CMK (cell line): ENCODE results near the gene PSD4.
"Not testable (repeated sequence)": the region's sequence is repeated elsewhere in the genome, so short reads cannot be mapped to it uniquely, and the experiment has no call there.

Experiments
- DNase-seq: peaks from one replicate; pipeline ENCODE4 v3.0.0-alpha.2; 2010; ENCODE audit warnings: low read depth

PSD4 gene

DNA sequence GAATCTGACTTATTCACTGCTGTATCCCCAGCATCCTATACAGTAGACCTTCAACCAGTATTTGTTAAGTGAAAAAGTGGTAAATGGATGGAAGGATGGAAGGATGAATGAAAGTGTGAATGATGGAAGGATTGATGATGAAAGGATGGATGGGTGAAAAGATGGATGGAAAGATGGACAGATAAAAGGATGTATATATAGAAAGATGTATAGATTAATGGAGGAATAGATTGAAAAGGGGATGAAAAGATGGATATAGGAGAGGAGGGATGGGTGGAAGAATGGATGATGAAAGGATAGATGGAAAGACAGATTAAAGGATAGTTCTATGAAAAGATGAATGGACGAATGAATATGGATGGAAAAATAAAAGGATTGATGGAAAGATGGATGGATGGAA lies 50.0 kb downstream of the PSD4 start:
- no peak for DNase-seq

DNA sequence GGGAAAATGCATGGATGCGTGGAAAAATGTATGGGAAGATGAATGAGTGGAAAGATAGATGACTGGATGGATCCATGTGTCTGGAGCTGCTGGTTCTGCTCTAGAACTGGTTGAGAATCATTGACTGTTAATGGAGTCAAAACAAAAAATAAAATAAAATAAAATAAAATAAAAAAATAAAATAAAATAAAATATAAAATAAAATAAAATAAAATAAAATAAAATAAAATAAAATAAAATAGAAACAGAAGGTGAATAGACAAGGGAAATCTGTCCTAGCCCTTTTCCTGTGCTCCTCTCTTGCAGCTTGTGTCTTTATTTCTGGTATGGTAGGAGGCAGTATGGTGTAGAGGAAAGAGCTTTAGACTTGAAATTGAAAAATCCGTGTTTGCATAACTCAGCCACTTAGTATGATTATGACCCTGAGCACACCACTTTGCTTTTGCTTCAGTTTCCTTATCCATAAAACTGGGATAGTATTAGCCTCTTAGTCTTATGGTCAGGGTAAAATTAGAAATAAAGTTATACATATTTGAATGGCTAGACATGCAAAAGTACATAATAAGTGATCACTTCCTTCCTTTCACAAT lies 51.0 kb downstream of the PSD4 start:
- DNase-seq: no peak

DNA sequence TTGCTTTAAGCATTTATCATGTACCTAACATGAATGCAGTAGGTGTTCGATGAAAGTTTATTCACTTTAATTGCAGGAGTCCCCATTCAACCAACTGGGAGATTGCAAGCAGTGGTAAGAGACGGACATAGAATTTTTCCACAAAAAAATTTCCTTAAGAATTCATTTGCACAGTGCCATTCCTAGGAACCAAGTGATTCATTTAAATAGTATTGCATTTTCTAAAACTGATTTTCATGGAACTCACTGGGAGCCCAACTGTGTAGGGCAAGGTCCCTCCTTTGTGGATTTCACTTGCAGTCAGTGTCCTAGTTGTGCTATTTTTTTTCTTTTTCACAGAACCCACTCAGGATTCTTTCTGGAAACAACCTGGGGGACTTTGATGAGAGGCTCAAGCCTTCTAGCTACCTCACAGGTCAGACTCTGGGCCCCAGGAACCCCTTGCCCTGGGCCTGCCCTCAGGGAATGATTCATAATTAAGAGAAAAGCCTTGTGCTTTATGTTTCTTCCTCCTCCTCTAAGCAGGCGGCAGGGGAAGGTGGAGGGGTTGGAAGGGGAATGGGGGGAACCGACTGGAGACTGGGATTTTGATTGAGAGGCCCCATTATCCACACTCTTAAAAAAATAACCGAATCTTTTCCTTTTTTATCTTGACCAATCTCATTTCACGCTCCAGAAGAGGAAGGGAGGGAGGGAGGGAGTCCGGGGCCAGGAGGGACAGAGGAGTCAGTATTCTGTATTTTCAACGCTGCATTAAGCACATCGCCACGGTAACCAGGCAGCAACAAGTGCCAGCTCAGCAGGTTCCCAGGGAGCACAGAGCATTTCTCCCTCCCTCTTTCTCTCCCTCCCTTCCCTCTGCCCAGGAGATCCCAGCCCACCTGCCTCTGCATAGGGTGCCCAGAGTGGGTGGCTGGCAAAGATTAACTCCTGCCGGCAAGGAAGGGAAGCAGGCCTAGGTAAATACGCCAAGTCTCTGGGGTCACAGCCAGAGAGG lies 51.8 kb downstream of the PSD4 start:
- no peak for DNase-seq

DNA sequence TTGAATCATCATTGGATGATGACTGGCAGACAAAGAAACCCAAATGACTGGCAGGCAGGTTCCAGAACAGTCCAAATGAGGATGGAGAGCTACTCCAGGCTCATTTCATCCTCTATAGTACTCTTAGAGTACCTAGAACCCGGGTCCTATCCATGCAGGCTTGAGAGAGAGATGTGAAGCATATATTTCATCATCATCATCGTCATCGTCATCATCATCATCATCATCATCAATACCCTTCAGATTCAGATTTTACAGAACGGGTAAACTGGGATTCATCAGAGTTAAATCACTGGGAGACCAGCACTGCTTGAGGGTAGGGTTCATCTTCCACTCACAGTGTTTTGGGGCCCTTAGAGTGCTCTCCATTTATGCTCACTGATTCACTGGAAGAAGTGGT lies 52.7 kb downstream of the PSD4 start:
- DNase-seq: no peak

DNA sequence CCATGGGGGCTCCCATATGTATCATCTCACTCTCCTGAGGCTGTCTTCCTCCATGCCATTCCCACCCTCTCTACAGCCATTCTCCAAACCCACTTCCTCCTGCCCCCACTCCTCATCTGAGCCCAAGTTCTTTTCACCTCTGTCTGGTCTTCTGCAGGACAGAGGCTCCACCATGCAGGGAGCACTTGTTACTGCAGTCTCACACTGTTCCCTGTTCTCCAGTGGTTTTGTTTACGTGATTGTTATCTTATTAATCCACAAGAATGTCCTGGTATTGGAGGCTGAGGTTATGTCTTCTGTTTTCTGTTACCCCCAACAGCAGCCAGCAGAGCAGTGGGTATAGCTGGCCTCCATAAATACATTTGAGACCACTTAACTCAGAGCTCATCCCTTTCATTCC lies 53.5 kb downstream of the PSD4 start:
- DNase-seq: no peak

DNA sequence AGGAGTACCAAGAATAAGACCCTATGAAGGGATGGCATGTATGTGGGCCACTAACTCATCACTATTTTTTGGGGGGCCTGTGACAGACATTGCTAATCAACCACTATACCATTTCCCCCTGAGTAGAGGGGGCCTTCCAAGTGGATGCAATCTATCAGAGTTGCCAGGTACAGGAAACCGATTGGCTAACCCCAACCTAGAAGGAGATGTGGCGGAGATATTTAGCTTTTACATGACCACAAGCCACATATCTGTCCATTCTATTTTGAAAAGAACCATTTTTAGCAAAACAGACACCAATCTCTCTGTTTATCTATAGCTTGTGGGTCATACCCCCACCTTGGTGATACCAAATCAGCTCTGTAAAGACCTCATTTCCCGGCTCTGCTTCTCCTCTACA lies 53.9 kb downstream of the PSD4 start:
- no peak for DNase-seq

DNA sequence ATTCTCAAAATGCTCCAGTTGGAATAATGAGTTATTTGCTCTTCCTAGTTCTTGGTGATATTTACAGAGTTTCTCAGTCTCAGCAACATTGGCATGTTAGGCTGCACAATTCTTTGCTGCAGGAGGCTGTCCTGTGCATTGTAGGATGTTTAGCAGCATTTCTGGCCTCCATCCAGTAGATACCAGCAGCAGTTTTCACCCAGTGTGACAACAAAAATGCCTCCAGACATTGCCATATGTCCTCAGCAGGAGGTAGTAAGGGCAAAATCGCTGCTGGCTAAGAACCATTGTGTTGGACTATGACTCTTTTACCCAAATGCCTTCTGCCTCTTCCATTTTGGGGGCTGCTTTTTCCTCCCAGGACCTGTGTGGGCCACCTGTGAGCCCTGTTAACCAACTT lies 54.6 kb downstream of the PSD4 start:
- DNase-seq: no peak

DNA sequence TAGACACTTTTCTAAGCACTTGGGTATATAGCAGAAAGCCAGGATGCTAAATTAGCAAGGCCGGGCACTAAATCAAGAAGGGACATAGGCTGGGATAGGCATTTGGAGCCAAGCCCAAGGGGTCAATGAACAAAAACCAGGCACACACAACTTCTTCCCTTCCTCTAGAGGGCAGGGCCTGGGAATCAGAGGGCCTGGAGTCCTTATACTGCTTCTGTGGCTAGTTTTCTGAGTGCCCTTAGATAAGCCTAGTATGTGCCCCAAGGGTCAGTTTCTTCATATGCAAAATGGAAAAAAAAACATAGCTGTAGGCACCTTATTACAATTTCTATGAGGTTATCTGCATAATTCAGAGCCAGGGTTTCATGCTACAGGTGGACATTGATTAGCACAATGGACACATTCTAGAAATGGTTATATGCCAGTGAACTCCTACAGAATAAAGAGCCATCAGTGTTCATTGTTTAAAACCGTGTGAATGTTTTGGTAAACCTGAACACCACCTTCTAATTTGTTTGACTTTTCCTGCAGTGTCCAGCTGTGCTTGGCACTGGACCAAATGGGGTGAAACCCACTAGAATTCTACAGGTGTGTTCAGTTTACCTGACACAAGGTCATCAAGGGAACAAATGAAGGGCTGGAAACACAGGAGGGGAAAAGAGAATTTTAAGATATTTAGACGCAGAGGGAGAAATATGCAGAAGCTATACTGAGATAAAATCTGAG lies 55.4 kb downstream of the PSD4 start:
- no peak for DNase-seq

DNA sequence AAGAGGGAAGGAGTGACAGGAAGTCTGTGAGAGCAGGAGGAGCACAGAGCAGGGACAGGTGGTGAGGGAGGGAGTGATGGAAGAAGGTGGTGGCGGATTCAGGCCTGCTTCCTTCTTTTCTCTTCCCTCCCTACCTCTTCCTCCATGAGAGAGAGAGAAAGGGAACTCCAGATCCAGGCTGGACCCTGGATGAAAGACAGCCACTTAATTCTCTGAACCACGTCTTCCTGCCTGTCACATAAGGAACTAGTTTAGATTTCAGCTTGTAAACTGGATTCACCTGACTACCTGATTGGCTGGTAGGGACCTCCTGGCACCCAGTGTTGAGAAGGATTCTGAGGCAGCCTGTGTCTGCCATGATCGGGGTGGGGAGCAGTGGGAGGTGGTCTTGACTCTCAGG lies 56.0 kb downstream of the PSD4 start:
- no peak for DNase-seq

DNA sequence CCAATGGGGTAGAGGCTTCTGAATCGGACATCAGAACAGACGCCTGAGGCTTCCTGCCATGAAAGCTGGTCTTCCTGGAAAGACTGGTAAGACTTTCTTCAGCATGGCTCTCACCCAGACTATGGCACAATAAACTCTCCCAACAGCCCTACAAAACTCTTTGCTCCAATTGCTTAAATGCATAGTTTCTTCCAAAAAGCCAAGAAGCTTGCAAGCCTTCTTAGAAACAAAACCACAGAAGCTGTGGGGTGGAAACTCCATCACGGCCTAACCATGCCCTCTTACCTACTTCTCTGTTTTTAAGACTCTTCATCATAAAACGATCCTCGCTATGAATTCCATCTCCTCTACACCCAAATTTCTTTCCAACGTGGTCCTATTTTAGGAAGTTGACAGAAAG lies 56.8 kb downstream of the PSD4 start:
- no peak for DNase-seq

DNA sequence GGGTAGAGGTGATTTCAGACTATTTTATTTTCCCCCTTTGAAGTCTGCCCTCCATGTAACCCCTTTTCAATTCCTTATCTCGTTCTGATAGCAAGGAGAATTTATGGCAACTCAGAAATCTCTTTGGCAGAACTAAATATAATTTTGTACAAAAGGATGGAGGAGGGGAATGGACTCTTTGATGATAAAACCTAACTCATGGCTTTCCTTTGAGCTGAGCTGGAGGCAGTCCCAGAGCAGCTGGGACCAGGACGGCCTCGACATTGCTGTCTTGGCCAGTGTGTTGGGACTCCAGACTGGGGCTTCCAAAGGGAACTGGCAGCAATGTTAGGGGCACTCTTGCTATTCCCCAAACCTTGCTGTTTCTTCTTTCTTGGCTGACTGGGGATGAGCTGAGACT lies 57.3 kb downstream of the PSD4 start:
- no peak for DNase-seq

DNA sequence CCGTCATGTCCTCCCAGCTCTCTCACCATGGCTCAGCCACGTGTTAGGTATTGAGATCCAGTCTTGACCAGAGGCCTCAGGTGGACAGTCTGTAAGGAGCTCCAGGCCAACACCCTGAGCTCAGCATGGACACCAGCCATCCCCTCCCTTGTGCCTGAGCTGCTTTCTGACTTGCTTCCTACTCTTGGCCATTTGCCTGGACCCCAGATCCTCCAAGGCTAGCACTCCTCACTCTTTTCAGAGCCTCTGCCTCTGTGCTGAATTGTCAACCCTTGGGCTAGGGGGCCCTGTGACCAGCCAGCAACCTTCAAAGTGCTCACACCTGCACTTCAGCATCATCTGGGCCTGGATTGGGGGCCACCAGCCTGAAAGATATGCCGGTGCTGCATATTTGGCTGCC lies 58.4 kb downstream of the PSD4 start:
- DNase-seq: no peak

DNA sequence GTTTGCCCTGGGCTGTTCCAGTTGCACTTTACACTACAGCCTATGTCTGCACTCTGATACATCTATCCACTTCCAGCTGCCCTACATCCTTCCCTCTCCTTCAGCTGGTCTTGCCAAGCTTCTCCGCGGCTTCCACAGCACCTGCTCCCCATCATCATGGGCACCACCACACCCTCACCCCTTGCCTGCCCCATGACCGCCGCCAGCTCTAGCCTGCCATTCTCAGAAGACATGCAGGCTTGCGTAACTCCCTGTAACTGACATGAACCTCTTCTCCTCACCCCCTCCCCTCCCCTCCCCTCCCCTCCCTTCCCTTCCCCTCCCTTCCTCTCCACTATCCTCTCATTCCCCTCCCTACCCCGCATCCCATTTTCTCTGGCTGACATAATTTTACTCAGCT lies 59.0 kb downstream of the PSD4 start:
- no peak for DNase-seq

DNA sequence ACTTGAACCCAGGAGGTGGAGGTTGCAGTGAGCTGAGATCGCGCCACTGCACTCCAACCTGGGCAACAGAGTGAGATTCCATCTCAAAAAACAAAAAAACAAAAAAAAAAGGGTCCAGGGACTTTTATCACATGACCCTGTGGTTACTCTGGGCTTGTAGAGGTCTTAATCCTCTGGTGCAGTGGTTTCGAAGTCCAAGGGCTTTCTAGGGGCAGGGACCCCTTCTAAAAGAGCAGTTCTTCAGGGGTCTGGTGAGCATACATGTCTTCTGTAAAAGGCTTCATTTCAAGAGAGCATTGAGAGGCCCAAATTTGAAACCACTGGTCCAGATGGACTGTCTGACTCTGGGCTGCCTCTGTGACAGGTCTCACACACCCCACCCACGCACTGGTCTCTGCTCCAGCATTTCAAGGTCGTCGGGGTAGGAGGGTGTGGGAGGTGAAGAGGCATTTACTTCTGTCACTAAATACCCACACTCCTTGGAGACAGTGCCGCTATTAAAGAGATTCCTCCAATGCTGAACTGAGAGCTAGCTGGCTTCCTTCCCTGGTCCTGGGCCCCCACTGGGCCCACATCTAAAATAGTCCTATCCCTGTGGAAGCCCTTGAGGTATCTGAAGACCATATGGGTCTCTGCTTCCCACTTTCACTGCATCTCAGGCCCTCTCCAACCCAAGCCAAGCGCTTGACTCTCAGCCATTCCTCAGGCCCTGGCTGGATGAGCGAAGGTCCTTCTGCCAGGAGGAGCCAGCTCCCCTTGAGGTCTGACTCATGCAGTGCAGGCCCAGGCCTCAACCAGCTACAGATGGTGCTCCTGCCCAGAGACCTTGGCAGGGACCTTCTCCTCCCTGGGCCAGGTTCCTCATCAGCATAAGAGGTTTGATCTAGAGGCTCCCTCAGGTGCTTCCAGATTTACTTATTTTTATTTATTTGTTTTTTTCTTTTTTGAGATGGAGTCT lies 60.1 kb downstream of the PSD4 start:
- no peak for DNase-seq

DNA sequence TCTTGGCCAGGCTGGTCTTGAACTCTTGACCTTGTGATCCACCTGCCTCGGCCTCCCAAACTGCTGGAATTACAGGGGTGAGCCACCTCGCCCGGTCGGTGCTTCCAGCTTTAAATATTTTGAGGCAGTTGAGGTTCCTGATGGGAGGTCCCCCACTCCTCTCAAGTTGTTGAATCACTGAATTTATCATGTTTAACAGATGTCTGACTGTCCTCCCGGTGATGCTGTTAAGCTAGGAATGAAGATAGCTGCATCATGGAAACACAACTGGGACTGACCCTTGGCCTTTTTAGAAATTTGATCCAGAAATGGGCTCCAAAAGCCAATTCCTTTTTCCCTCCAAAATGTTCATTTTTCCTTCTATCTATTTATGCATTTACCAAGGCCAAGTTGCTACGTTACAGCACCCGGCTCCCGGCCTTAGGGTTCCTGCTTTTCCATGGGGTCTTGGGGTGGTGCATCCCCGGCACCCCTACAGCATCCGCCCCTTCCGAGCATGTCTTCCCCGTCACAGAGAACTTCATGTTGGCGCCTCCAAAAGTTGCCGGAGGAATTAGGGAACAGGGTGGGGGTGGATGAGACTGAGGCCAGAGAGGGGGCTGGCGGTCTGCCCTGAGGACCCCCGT lies 61.1 kb downstream of the PSD4 start:
- DNase-seq: no peak

DNA sequence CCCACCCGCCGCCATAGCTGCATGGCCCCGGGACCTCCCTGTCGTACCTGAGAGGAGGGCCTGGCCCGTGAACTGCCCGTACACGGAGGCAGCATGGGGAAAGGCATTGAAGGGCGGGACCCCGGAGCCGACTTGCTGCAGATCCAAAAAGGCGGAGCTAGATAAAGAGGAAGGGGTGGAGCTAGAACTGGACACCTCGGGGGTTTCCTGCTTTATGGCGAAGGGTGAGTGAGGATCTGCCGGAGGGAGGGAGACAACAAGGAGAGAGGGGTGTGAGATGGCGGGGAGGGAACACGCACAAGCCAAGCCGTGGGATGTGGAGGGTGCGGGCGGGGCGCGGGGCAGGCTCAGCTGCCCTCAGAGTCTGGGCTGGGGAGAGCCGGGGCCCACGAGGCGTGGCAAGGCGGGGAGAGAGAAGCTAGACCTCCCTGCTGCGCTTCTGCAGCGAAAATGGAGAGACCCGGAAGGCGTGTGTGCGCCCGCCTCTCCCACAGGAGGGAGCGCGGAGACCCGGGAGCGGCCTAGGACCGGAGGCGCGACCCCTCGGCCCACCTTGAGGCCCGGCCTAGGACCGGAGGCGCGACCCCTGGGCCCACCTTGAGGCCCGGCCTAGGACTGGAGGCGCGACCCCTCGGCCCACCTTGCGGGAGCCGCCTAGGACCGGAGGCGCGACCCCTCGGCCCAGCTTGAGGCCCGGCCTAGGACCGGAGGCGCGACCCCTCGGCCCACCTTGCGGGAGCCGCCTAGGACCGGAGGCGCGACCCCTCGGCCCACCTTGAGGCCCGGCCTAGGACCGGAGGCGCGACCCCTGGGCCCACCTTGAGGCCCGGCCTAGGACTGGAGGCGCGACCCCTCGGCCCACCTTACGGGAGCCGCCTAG lies 61.8 kb downstream of the PSD4 start:
- not testable (repeated sequence) for DNase-seq

DNA sequence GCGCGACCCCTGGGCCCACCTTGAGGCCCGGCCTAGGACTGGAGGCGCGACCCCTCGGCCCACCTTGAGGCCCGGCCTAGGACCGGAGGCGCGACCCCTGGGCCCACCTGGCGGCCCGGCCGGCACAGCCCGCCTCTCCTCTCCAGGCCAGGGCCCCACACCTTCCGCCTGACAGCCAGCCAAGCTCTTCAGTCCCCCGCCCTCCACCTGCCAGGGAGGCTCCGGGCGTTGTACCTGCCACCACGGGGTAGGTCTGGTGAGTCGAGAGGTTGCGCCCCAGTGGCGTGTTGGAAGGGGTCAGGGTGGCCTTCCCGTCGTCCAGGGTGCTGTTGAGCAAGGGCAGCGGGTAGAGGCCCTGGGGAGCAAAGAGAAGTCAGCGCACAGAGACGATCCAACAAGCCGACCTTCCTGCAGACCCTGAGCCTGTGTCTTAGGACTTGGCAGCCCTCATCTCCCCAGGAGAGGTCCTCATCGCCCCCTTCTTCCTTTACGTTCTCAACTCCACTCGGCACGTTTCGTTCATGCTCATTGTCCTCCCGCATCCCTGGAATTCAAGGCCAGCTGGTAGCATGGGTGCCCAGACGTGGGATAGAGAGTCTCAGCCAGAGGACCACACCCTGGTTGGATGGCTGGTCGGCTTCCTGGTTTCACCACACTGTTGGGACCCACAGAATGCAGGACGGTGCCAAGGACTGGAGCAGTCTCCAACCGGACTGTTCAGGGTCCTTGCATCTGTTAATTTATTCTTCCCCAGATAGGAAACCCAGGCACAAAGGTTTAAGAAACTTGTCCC lies 62.8 kb downstream of the PSD4 start:
- no peak for DNase-seq

DNA sequence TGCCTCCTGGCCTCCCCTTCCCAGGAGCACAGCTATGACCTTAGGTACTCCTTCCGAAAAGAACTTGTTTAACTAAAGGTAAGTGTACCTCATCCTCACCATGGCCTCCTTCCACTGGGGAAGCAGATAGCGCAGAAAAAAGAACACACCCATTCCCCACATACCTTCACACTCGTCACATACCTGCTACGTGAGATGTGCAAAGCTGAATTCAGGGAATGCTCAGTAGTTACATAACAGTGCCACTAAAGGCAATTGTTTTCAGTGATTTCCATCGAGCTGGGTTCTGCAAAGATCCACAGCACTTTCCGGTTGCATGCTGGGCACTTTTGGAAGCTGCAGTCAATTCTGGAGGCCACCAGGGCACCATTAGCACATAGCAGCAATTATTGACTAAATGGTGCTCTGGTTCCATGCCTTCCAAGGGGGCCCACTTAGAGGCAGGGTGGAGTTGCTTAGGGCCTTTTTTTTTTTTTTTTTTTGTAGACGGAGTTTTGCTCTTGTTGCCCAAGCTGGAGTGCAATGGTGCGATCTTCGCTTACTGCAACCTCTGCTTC lies 63.9 kb downstream of the PSD4 start:
- no peak for DNase-seq
